ENCODE data around the gene CTIF.

Gene CTIF

DNA sequence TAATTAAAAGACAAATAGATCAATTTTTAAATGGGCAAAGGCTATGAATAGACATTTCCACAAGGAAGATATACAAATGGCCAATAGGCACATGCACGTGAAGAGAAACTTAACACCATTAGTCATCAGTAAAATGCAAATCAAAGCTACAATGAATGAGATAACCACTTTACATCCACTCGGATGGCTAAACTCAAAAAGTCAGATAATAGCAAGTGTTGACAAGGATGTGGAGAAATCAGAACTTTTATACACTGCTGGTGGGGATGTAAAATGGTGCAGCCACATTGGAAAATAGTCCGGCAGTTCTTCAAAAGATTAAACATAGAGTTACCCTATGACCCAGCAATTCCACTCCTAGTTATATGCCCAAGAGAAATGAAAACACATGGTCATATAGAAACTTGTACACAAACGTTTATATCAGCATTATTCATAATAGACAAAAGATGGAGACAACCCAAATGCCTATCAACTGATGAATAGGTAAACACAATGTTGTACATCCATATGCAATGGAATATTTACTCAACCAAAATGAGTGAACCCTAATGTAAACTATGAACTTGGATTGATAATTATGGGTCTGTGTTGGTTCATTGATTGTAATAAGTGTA, 360.8 kb downstream of the CTIF start:
- no peak for DNase-seq (ENCODE audit: low read depth, low spot score)

DNA sequence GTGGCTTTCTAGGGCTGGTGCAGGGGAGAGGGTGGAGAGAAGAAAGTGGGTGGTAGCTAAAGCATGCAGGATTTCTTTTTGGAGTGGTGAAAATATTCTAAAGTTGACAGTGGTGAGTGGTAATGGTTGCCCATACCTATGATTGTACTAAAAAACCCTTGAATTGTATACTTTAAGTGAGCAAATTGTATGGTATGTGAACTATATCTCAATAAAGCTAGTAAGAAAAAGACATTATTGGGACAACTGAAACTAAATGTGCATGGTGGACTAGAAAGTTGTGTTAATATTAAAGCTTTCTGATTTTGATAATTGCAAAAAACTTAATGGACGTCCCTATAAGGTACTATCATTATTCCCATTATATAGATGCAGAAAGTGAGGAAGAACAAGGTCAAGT, 361.6 kb downstream of the CTIF start:
- no peak for DNase-seq (ENCODE audit: low read depth, low spot score)

- no peak for DNase-seq (ENCODE audit: low read depth, low spot score)
Observed at GRCh38 chr18:48901145-48902022, 362.6 kb downstream of the CTIF start.

GRCh38 chr18:48902023-48902855, 363.4 kb downstream of the CTIF start:
- no peak for DNase-seq (ENCODE audit: low read depth, low spot score)

- DNase-seq (ENCODE audit: low read depth, low spot score), result no peak
Observed at GRCh38 chr18:48902856-48903601, 364.2 kb downstream of the CTIF start.

DNA sequence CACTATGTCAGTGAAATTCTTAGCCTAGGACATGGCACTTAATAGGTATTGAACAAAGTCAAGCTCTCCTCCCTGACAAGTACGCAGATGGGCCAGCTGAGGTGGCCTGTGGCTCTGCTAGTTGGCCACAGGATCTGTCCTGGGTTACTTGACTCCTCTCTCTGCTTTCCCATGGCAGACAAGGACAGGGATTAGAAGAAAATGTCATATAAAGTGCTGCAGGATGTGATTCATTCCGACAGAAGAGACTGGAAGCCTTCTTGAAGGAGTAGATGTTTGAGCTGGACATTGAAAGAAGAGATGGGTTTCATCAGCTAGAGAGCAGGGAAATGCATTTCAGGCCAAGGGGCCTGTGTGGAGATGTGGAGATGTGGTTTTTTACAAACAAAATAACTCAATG, 365.3 kb downstream of the CTIF start:
- DNase-seq (ENCODE audit: low read depth, low spot score), result no peak

DNA sequence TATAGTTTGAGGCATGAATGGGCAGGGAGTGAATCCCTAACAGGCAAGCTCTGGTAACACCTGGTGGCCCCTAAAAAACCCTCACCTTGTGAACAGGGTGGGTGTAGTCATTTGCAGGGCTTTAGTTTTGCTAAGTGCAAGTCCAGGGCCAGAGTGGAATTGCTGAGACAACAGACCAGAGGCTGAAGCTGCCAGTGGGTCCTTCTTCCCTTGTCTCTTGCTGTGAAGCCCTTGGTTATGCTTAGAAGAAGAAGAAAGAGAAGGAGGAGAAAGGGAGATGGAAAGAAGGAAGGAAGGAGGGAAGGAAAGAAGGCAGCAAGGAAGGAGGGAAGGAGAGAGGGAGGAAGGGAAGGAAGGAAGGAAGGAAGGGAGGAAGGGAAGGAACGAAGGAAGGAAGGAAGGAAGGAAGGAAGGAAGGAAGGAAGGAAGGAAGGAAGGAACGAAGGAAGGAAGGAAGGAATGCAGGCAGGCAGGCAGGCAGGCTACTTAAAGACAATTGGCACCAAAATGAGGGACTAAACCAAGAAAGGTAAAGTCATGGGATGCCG, 366.1 kb downstream of the CTIF start:
- DNase-seq (ENCODE audit: low read depth, low spot score), result no peak

DNA sequence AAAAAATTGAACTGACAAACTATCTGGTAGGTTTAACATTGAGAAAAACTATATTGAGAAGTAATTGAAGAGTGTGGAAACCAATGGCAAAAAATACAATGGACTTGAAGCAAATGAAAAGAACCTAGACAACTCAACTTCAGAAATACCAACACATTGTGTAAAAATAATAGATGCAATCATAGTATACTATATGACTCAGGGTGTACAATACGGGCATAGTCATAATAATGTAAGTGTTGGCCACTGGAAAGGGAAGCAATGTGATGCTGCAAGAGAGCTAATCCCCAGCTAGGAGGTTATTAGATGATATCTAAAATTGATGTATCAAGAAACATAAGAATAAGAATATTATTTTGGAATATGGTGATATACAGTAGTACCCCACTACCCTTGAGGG, 366.7 kb downstream of the CTIF start:
- no peak for DNase-seq (ENCODE audit: low read depth, low spot score)

- no peak for DNase-seq (ENCODE audit: low read depth, low spot score)
Observed at GRCh38 chr18:48908916-48909315, 370.1 kb downstream of the CTIF start.

GRCh38 chr18:48909721-48910120, 370.9 kb downstream of the CTIF start:
- DNase-seq (ENCODE audit: low read depth, low spot score), result no peak

DNA sequence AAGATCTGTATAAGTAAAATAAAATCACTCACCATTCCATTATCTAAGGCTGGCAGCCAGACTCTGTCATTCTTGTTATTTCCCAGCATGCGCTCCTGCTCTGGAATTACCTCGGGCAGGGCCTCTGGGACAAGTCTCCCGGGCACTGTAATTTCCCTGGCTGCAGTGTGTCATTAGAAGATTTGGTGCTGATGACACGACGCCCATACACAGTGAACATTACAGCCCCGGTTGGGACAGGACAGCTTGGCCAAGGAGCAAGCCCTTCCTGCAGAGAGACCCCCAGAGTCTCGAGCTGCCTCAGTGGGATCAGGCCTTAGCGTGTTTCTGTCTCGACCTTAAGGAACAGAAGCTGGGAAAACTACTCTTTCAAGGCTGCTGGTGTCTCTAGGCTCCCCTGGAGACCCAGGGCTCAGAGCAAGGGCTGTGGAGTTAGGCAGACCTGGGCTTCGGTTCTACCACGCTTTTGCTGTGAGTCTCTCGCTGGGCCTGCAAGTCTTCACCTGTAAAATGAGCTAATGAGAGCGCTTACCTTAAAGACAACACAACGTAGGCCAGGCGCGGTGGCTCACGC, 372.2 kb downstream of the CTIF start:
- DNase-seq (ENCODE audit: low read depth, low spot score), result no peak

Data from activated naive CD8-positive, alpha-beta T cell treated with anti-CD3 and anti-CD28 coated beads, Interleukin-2, amount 50 U/mL, for 16 hours (primary cell).